ENCODE measurements around the gene UBE2S. TPM values are rescaled to one million over a fixed set of nuclear protein-coding genes. Genes with fewer than 3 reads are reported as not detected.
A peak's percentile ranks its signal among the peaks of the same experiment; 100 is the strongest.

Gene UBE2S
- total RNA-seq, 4 donors from 2014 or later, result 6.2 to 14.6 (median 9.2) TPM

DNA sequence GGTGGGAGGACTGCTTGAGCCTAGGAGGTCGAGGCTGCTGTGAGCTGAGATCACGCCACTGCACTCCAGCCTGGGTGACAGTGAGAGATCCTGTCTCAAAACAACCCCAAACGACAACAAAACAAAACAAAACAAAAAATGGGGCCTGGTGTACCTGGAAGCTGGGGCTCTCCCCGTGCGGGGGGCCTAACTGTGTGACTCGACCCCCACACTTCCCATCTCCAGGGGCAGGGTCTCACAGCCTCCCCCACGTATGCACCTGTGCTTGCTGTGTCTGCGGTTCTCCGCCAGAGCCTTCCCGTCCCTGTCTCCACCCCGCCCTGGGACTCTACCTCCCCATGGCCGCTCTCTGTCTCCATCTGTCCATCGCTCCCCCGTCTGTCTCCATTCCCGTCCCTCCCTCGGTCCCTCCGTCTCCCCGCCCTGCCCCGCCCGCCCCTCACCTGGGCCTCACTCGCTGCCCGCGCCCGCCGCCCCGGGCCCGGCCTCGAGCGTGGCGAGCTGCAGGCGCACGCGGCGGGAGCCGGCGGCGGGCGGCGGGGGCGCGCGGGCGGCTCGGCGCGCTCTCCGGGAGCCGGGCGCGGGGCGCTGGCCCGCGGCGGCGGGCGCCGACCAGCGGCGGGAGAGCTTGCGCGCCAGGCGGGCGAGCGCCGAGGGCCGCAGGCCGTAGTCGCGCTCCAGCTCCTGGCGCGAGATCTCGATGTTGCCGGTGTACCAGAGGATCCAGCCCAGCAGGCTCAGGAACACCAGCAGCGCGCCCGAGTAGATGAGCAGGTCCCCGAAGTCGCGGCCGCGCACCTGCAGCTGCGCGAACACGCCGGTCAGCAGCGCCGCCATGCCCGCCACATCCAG is 24.1 kb downstream of the UBE2S start:
- H3K4me3 ChIP-seq (ENCODE audit: low read depth, poor library complexity, severe bottlenecking), result peak overlapping the region; percentile 42
- WGBS, 2 donors, result 7 to 10% methylated on average over 33 to 49 of the region's 88 CpGs
- intact Hi-C loops (cut with DNase I; ENCODE audit: low total_unique reads), result no loop called here
- no peak for TF ChIP-seq POLR2A (IDR thresholded peaks at IDR 0.05)
- TF ChIP-seq, protein P1, sequence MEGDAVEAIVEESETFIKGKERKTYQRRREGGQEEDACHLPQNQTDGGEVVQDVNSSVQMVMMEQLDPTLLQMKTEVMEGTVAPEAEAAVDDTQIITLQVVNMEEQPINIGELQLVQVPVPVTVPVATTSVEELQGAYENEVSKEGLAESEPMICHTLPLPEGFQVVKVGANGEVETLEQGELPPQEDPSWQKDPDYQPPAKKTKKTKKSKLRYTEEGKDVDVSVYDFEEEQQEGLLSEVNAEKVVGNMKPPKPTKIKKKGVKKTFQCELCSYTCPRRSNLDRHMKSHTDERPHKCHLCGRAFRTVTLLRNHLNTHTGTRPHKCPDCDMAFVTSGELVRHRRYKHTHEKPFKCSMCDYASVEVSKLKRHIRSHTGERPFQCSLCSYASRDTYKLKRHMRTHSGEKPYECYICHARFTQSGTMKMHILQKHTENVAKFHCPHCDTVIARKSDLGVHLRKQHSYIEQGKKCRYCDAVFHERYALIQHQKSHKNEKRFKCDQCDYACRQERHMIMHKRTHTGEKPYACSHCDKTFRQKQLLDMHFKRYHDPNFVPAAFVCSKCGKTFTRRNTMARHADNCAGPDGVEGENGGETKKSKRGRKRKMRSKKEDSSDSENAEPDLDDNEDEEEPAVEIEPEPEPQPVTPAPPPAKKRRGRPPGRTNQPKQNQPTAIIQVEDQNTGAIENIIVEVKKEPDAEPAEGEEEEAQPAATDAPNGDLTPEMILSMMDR (IDR thresholded peaks at IDR 0.05), result no peak
- peak in 1 of 2 donors; percentile 90 for DNase-seq (ENCODE audit: low spot score in 2 of 2)

DNA sequence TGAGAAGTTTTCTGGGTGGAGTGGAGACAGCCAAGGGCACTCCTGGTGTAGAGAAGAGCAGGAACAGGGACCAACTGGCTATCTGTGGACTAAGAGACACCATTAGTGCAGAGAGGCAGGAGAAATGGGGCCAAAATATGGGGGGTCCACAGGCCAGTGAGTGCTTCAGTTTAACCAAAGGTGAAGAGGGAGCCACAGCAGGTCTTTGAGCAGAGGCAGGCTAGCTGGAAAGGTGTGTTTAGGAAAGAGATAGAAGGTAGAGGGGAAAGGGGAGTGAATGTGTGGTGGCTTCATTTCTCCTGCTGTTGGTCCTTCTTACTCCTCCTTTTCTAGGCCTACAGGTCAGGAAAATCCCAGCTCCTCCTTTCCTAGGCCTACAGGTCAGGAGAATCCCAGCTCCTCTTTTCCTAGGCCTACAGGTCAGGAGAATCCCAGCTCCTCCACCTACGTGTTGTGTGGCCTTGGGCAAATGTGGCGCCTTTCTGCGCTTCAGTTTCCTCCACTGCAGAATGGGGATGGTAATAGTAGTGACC is 25.0 kb downstream of the UBE2S start:
- intact Hi-C loops (cut with DNase I; ENCODE audit: low total_unique reads), result no loop called here
- WGBS, 2 donors, result 97 to 100% methylated on average over 3 of the region's 3 CpGs
- H3K4me3 ChIP-seq (ENCODE audit: low read depth, poor library complexity, severe bottlenecking), result no peak overlapping the region
- no peak for TF ChIP-seq POLR2A (IDR thresholded peaks at IDR 0.05)
- TF ChIP-seq, protein P1 (IDR thresholded peaks at IDR 0.05), result no peak
- DNase-seq (ENCODE audit: low spot score in 2 of 2), result no peak

- TF ChIP-seq, protein P1 (IDR thresholded peaks at IDR 0.05), result no peak
- TF ChIP-seq POLR2A (IDR thresholded peaks at IDR 0.05), result no peak
- 96 to 99% methylated on average over 5 of the region's 5 CpGs for WGBS, 2 donors
- H3K4me3 ChIP-seq (ENCODE audit: low read depth, poor library complexity, severe bottlenecking), result no peak overlapping the region
- DNase-seq (ENCODE audit: low spot score in 2 of 2), result no peak
- intact Hi-C loops (cut with DNase I; ENCODE audit: low total_unique reads), result no loop called here
Measured at GRCh38 chr19:55382013-55382412, 25.6 kb downstream of the UBE2S start.

GRCh38 chr19:55379174-55379573 is 28.4 kb downstream of the UBE2S start:
- DNase-seq (ENCODE audit: low spot score in 2 of 2), result no peak
- no peak for TF ChIP-seq POLR2A (IDR thresholded peaks at IDR 0.05)
- TF ChIP-seq, protein P1 (IDR thresholded peaks at IDR 0.05), result no peak
- WGBS, 2 donors, result 66% methylated on average over 8 to 11 of the region's 11 CpGs
- no peak overlapping the region for H3K4me3 ChIP-seq (ENCODE audit: low read depth, poor library complexity, severe bottlenecking)
- intact Hi-C loops (cut with DNase I; ENCODE audit: low total_unique reads), result no loop called here

GRCh38 chr19:55377356-55378131 is 30.0 kb downstream of the UBE2S start:
- DNase-seq (ENCODE audit: low spot score in 2 of 2), result no peak
- WGBS, 2 donors, result 39 to 49% methylated on average over 36 to 43 of the region's 43 CpGs
- intact Hi-C loops (cut with DNase I; ENCODE audit: low total_unique reads), result no loop called here
- no peak overlapping the region for H3K4me3 ChIP-seq (ENCODE audit: low read depth, poor library complexity, severe bottlenecking)
- TF ChIP-seq, protein P1 (IDR thresholded peaks at IDR 0.05), result no peak
- no peak for TF ChIP-seq POLR2A (IDR thresholded peaks at IDR 0.05)

Data from lower leg skin (tissue), 4 donors.